ENCODE results near the gene LIPK. TPM values are rescaled to one million over a fixed set of nuclear protein-coding genes. Genes with fewer than 3 reads are reported as not detected.
"Not testable (repeated sequence)": the region's sequence is repeated elsewhere in the genome, so short reads cannot be mapped to it uniquely, and the experiment has no call there.

Gene LIPK, protein sequence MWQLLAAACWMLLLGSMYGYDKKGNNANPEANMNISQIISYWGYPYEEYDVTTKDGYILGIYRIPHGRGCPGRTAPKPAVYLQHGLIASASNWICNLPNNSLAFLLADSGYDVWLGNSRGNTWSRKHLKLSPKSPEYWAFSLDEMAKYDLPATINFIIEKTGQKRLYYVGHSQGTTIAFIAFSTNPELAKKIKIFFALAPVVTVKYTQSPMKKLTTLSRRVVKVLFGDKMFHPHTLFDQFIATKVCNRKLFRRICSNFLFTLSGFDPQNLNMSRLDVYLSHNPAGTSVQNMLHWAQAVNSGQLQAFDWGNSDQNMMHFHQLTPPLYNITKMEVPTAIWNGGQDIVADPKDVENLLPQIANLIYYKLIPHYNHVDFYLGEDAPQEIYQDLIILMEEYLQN
- total RNA-seq (2014; rRNA removed; shearing (Covaris generic)), result not detected in 2 replicates
- polyA plus RNA-seq (2014; cell fraction: nucleus; rRNA removed), result not detected in 2 replicates

DNA sequence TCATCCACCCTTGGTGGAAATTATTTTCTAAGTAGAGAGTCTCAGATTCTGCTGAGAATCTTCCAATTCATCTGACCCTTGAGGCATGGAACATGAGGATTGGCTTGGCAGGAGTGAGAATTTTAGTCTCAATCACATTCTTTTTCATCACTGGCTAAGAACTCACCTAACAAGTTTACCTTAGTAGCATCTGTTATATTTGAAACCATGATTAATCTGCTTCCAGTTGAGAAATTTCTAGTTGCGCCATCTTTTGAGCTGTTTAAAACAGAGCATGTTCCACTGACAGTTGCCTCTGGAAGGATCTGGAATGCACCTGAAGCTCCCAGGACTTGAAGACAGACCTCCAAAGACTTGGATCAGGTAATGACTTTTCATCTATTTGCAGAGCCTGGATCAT lies at the start of gene LIPK:
TSS of gene LIPK (plus strand) at position 292 of the 400 bp plus-strand sequence. CDS start 18,295 bp downstream, outside the sequence.
- DNase-seq (ENCODE audit: extremely low read depth, low read depth), result no peak

DNA sequence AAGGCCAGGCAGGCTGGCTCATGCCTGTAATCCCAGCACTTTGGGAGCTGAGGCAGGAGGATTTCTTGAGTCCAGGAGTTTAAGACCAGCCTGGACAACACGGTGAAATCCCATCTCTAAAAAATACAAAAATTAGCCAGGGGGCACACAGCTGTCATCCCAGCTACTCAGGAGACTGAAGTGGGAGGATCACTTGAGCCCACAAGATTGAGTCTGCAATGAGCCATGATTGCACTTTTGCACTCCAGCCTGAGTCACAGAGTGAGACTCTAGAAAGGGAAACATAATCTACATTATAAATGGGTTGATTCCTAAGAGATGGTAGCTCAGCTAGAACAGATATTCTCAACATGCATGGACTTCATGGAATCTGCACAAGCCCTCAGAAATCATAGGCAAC lies 48.1 kb upstream of the LIPK start:
- no peak for DNase-seq (ENCODE audit: extremely low read depth, low read depth)

DNA sequence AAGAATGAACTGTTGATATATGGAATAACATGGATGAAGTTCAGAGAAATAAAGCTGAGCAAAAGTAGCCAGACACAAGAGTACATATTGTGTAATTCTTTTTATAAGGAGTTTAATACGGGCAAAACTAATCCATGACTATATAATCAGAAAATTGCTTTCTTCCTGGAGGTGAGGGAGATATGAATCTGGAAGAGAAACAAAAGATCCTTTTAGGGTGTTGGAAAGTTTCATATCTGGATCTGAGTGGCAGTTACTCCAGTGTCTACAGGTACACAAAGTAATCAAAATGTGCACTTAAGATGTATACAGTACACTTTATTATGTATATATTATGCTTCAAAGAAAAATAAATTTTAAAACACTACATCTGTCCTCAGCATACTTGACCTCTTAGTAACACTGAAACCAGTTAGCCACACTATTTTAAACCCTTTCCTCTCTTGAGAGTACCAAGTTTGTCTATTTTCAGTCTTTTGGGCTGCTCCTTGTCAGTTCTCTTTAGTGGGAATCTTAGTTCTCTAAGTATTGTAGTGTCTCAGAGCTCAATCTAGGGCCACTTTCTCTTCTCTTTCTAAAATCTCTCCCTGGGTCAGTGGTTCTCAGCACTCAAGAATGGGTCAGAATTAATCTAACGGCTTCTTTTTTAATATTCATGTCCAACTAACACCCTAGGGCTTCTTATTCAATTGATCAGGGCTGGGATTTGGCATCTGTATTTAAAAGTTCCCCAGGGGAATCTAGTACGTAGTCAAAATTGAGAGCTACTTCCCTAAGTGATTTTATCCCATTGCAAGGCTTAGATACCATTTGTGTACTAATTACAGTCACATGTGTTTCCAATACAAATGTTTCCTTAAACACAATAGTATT lies 46.1 kb upstream of the LIPK start:
- no peak for DNase-seq (ENCODE audit: extremely low read depth, low read depth)

DNA sequence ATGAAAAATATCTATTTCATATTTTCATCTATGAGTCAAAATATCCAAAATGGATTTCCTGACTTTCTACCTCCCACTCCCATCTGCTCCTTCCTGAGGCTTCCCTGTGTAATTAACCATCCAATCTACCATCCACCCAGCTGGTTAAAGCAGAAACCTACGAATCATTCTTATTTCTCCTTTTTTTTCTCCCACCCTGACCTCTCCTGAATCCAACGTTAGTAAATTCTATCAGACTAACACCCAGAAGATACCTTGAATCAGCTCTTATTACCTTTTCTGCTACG lies 45.5 kb upstream of the LIPK start:
- DNase-seq (ENCODE audit: extremely low read depth, low read depth), result no peak

DNA sequence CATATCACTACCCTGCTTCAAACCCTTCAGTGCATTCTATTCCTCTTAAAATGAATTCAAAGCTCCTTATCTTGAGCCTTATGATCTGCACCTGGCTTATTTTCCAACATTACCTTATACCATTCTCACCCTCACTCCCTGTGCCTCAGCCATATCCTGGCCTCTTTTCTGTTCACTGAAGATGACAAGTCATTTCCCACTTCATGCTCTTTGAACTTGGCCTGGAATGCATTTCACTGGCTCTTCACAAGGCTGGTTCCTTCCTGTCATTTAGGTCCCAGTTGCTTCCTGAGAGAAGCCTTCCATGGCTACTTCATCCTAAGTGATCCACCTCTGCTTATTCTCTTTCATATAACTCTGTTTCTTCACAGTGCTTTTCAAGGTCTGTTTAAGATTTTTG lies 45.0 kb upstream of the LIPK start:
- DNase-seq (ENCODE audit: extremely low read depth, low read depth), result no peak

DNA sequence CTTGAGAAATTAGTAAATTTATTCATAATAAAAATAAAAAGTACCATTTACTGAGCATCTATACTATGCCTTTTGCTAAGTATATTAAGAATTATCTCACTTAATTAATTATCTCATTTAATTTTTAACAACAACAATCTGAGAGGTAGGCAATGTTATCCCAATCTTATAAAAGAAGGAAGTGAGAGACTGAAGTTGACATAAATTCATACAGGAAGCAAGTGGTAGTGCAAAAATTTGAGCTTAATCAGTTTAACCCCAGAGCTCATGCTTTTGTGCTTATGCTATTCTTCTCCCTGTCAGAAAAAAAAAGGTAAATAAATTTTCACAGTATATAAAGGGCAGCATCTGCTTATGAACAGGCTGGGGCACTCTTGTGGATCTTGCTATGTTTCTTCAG lies 44.5 kb upstream of the LIPK start:
- no peak for DNase-seq (ENCODE audit: extremely low read depth, low read depth)

DNA sequence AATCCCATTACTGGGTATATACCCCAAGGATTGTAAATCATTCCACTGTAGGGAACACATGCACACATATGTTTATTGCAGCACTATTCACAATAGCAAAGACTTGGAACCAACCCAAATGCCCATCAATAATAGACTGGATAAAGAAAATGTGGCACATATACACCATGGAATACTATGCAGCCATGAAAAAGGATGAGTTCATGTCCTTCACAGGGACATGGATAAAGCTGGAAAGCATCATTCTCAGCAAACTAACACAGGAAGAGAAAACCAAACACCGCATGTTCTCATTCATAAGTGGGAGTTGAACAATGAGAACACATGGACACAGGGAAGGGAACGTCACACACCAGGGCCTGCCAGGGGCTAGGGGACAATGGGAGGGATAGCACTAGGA lies 42.9 kb upstream of the LIPK start:
- not testable (repeated sequence) for DNase-seq (ENCODE audit: extremely low read depth, low read depth)

DNA sequence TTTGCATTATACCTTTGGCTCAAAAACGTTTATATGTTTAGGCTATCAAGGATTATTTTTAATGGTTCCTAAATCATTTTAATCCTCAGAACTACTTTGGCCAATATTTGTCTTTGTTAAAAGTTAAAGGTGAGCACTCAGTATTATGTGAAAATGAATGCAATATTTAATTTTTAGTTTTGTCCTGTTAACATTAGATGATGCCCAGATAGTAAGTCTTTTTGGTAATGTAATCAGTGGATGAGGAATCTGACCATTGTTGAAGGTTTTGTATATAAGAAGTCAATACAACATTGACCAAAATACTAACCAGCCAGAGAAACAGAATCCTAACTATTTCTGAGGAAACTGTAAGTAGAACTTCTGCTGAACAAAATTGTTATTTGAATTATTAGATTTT lies 41.9 kb upstream of the LIPK start, which contains the start of gene LIPF:
TSS of gene LIPF (plus strand) at position 301 of the 400 bp plus-strand sequence. CDS start 2,856 bp downstream, outside the sequence.
- DNase-seq (ENCODE audit: extremely low read depth, low read depth), result no peak

DNA sequence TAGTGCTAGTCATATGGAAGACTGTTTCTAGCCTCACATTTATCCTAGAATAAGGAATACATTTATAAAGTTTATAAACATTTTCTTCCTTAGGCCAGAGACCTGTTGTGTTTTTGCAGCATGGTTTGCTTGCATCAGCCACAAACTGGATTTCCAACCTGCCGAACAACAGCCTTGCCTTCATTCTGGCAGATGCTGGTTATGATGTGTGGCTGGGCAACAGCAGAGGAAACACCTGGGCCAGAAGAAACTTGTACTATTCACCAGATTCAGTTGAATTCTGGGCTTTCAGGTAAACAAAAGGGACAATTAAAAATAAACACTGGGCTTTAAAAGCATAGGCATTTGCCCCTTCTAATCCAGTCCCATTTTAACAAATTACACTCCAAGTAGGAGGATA lies 37.6 kb upstream of the LIPK start:
- DNase-seq (ENCODE audit: extremely low read depth, low read depth), result no peak

DNA sequence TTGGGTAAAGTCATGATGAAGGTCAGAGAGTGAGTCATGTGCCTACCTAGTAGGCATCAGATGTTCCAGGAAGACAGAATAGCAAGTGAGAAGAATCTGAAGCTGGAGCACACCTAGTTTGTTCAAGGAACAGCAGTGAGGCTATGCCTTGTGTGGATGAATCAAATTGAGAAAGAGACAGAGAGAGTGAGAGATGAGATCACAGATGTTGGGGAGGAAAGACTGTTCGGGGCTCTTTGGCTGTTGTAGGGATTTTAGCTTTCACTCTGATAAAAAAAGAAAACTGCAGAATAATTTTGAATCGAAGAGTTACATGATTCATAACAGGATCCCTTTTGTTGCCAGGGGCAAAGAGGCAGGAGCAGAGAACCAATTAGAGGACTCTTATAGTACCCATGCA lies 35.6 kb upstream of the LIPK start:
- DNase-seq (ENCODE audit: extremely low read depth, low read depth), result no peak

DNA sequence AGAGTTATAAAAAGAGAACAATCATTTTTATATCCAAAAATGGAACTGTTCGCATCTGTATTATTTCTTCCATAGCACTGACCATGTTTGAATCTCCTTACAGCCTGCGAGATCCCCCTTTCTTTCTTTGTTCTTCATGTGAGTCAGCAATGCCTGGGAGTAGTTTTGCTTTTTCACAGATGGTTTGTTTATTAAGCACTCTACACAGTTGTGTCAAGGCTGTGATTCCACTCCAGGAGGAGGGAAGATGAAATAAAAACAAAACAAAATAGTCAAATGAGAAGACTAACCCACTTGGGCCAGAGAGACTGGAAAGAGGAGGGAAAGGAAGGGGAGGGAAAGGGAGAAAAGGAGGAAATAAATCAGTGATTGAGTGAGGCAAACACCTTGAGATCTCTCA lies 34.0 kb upstream of the LIPK start:
- DNase-seq (ENCODE audit: extremely low read depth, low read depth), result no peak

DNA sequence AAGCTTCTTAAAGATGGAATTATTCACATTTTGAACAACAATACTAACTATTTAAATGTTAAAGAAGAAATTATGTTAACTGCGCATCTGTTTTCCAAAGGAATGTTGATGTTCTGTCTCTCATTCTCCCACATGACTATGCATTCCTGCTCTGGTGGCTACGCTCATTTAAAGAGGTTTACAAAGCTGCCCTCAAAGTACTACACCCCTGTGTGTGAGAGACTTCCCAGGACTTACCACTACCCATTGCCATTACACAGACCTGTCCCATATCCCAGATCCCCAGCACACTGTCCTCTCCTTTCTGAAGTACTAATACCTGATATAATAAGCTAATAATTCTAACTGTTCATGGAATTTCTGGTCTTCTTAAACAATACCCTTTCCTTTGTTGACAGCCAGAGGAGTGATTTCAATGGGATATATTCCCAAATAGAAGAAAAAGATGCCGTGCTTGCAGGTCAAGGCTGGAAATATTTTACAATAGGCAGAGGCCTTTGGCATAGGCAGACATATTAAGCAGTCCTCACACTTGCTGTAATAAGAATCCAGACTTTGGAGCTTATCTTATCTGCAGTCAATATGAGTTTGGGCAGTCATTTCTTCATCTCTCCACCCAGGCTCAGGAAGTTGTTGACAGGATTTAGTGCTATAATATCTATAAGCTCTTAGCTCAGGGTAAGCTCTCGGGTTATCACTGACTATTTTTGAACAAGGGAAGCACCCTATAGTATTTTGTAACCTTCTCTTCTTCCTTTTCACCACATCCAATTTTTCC lies 29.6 kb upstream of the LIPK start:
- no peak for DNase-seq (ENCODE audit: extremely low read depth, low read depth)

DNA sequence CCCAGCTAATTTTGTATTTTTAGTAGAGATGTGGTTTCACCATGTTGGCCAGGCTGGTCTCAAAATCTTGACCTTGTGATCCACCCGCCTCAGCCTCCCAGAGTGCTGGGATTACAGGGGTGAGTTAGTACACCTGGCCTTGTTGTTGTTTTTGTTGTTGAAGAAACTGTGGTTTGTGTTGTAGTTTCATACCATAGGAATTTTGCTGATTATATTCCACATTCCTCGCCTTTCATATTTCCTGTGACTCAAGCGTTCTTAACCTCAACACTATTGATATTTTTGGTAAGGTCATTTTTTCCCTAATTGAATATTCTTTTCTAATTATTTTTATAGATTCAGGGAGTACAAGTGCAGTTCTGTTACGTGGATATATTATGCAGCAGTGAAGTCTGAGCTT lies 25.1 kb upstream of the LIPK start:
- no peak for DNase-seq (ENCODE audit: extremely low read depth, low read depth)

DNA sequence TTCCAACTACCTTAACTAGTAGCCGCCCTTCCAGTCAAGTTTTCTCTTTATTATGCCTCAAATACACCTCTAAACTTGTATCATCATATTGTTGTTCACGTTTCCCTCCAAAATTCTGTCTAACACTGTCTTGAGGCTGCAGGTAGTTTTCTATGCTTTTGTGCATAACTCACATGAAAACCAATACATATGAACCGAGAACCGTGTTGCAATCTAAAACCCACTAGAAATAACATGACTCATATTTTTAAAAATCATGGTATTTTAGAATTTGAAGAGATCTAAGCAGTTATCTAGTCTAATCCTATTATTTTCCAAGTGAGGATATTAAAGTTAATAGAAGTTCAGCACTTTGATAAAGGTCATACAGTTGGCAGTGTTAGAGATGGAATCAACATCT lies 23.6 kb upstream of the LIPK start:
- DNase-seq (ENCODE audit: extremely low read depth, low read depth), result no peak

DNA sequence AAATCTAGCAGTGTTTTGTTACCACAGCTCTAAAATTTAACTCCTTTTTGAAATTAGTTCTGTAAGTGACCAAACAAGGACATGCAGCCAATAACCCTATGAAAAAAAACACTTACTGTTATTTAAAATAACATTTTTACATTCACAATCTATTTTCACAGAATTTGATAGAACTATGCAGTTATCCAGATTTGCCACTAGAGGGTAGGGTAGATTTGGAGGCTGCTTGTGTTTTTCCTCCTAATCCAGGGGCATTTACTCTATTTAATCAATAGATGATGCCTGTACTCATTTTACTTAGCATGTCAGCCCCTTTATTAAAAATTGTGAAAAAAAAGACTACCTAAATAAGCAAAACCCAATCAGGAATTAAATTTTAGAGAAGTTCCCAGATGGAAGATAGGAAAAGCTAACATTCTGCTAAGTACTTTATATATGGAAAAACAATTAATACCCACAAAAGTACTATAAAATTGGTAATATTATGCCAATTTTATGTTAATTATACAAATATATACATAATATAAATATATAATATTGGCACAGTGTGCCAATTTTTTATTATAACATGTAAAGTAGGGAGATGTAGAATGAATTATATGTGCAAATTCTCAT lies 18.1 kb upstream of the LIPK start:
- peak; percentile 18 for DNase-seq (ENCODE audit: extremely low read depth, low read depth)

DNA sequence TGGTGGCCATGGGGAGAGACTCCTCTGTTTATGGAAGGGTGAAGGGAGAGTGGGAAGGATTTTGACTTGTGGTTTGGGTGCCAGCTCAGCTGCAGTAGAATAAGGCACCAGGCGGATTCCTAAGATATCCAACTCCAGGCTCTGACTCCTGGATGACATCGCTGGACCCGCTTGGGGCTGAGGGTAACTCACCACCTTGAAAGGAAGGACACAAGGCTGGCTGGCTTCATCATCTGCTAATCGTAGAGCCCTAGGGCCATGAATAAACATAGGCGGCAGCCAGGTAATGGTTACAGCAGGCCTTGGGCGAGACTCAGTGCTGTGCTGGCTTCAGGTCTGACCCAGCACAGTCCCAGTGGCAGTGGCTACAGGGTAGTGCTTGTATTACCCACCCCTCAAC lies 16.7 kb upstream of the LIPK start:
- DNase-seq (ENCODE audit: extremely low read depth, low read depth), result no peak

DNA sequence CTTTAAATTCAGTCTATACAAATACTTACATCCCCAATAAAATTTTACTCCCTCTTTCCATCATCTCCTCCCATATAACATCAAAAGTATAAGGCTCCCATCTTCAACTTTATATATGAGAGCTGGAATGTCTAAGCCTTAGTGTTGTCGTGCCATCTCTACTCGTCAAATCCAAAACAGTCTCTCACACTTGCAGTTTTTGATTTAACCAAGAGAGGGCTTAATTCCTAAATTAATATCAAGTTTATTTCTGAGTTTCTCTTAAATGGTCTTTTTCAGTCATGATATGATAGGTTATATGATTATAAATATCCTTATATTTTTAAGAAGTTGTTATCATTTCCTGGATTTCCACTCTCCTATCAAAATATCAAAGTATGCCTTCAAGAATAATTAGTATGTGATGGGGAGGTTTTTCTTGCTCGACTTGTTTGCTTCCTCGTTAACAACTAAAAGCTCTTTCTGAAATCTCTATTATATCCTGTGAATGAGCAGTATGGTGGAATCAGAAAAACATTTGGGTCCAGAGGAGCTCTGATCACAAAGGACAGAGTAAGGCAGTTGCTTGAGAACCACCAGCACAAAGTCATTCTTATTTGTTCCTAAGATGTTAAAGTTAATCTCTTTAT lies 12.5 kb upstream of the LIPK start:
- DNase-seq (ENCODE audit: extremely low read depth, low read depth), result no peak

DNA sequence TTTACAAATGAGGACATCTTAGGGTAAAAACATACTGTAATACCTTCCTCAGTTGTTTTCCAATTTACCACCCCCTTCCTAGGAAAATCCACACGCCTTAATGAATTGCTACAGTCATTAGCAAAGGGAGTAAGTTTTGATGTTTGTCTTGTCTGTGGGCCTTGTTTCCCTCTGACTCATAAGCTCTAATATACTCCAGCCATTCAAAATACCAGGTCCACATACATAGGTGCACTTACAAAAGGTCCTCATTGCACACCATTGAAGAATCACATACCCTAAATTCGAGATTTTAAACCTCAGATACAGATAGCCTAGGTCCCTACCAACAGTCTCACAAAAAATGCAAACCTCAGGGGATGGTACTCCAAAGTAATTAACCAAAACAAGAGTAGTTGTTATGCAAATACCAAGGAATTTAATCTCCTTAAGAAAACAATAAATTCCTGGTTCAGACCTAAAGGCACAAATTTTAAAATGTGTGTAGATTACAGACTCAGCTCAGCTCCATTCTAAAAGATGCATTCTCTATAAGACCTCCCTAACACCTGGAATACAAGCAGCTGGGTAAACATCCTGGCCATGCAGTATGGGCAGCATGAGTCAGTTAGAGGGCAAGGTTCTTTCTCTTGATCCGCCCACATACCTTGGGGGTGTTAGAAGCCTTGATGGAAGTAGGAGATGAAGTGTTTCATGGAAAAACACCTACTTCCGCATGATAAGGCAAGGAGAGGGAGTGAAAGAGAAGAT lies 3.0 kb upstream of the LIPK start:
- DNase-seq (ENCODE audit: extremely low read depth, low read depth), result no peak

DNA sequence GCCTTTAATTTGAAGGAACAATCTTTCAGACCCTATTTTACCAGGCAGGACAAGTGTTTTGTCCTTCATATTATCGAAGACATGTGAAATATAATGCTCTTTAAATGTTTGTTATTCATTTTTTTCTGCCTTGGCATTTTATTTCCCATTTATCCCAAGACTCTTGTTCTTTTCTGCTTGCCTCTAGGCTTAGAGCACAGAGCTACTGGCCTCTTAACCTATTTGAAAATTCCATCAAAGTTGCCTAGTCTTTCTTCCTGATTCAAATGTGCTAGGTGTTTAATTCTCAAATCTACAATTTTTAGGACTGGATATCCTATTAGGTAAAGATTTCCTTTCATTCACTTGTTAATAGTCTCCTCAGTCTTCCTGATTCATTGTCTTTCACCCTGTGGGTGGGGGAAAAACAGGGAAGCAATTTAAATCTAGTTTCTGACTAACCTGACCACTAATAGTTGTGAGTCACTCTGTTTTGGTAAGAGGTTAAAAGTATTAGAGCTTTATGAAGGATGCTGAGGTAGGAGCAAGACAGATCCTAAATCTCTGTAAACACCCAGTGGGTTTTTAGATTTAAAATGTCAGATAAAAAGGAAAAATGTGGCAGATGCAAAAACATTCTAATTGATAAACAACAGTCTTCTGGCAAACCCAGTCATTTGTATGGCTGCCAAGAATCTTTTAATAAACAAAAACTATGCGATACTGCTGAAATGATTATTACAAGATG lies 1.5 kb downstream of the LIPK start:
- no peak for DNase-seq (ENCODE audit: extremely low read depth, low read depth)
